Stimulated activated CD8-positive, alpha-beta memory T cell treated with anti-CD3 and anti-CD28 coated beads, Interleukin-4, amount 100 ng/mL, for 24 hours (primary cell): ENCODE data around the gene TMEM132D.
"Not testable (repeated sequence)": the region's sequence is repeated elsewhere in the genome, so short reads cannot be mapped to it uniquely, and the experiment has no call there.

ENCODE experiments used
- DNase-seq: peaks from one replicate; pipeline ENCODE4 v3.0.0-alpha.2; 2020; ENCODE audit warnings: low read depth

The TMEM132D gene

DNA sequence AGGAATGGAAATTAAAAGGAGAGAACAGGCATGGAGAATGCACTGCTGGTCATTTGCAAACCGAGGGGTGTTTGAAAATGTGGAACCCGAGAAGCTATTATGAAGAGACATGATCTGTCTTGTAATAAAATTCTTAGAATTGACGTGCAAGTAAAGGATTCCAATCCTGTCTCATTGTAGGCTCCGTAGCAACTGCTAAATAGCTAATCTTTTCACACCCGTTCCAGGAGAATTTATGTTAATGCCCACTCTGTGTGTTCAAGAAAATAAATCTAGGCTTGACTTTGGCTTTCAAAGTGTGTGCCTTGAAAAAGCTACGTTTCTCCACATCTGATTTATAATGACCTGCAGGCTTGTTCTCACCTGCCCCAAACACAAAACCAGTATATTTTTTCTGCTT lies 669.6 kb downstream of the TMEM132D start:
- DNase-seq, result no peak

DNA sequence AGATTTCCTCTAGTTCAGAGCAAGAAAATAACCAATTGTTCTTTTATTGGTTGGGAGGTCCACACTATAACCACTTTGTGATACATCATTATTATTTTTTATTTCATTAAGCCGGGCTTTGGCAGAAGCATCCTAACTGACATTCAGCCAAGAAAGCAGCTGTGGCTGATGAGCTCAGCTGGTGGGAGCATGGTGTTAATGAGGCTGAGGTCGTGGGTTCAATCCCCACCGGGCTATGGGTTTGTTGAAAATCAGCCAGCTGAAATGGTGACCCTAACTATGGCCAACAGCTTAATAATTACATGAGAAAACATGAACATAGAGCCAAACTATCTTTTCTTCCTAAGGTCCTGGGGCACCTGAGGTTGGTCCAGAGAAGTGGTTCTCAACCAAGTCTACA lies 672.3 kb downstream of the TMEM132D start:
- no peak for DNase-seq

DNA sequence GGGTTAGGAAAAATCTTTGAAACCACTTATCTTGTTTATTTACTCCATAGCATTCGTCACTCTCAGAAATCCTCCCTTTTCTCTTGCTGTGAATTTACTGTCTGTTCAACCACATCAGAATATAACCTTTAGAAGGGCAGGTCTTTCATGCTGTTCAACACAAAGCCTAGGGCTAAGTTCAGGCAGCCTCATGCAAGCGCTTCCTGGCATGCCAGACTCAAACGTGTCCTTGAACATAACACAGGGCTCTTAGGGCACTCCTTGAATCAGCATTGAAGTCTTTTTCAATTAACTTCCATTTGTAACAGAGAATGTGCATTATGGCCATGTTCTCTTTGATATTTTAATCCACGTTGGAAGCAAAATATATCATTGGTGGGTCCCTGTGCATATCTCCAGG lies 672.8 kb downstream of the TMEM132D start:
- no peak for DNase-seq

DNA sequence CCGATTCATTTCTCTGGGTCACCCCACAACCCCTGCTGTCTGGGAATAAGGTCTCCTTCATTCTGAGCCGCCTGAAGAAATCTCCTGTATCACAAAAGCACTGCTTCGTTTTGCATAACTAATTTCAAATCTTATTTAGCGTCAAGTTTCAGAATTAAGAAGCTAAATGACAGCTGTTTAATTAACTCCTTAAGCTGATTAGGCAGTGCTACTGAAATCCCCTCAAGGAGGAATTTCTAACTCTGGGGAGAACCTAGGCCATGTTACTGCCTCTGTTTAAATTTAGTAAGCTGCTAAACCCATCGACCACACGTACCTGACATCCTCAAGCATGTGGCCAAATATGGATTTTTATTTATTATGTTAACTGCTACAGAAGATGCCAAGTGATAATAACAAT lies 677.0 kb downstream of the TMEM132D start:
- no peak for DNase-seq

DNA sequence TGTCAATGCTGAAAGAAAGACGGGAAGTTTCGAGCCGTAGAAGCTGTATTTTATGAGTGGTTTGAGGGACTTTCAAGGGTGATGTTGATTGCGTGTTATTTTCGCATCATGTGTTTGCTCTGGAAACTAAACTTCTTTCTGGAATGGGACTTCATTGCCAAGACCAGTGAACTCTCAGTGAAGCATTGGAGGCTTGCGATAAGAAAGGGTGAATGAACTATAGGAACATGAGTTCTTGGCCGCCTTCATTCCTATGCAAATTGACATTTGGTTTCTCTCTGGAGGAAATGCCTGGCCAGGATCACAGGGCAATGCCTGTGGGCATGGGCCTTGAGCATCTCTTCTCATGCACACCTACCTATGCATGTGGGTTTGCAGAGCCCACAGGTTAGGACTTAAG lies 677.8 kb downstream of the TMEM132D start:
- no peak for DNase-seq

DNA sequence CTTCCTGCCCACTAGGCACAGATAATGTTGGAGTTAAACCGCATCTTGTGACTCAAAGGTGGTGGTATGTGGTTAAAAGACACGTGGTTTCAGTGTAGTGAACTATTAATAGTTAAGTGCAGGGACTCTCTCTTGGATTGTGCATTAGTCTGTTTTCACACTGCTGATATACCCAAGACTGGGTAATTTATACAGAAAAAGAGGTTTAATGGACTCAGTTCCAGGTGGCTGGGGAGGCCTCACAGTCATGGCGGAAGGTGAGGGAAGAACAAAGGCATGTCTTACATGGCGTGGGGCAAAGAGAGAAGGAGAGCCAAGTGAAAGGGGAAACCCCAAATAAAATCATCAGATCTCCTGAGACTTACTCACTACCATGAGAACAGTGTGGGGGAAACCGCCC lies 688.3 kb downstream of the TMEM132D start:
- DNase-seq, result no peak

DNA sequence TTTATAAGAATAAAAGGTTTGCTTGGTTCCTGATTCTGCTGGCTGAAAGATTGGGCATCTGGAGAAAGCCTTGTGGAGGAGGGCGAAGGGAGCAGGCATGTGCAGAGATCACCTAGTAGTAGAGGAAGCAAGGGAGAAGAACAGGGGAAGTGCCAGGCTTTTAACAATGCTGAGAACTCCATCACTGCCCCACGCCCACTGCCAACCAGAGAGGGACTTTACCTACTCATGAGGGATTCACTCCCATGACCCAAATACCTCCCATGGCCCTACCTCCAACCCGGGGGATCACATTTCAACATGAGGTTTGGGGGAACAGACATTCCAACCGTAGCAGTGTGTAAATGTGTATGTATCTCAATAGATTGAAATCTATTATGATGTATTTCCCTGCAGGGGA lies 690.3 kb downstream of the TMEM132D start:
- DNase-seq, result no peak

DNA sequence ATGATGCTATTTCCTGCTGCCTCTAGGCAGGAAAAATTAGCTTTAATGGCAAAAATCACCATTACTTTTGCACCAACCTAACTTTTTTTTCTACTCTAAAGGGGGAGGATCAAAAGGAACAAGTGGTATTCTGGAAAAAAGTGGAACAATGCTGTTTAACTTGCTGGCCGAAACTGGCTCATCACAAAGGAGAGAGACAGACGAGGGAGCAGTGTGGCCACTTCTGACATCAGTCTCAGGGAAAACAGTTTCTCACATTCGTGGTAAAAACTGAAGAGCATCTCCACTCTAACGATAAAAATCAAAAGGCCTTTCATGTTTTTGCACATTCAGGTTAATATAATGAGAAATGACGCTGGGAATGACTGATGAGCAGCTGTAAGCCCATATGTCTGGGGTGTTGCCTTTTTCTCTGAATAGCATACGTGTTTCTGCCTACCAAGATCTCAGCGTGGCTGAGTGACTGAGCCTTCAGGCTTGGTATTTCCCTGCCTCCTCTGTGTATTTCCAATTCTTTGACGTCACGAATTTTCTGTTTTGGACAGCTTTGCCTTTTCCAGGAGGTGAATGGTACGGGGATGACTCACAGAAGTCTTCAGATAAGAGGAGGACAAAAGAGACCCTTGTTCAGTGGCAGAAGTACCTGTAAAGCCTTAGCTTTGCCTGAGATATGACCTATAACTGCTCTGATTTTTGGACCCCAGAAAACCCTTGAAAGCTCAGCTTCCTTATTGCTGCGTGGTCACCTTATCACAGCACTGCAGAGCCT lies 691.8 kb downstream of the TMEM132D start:
- DNase-seq, result no peak

DNA sequence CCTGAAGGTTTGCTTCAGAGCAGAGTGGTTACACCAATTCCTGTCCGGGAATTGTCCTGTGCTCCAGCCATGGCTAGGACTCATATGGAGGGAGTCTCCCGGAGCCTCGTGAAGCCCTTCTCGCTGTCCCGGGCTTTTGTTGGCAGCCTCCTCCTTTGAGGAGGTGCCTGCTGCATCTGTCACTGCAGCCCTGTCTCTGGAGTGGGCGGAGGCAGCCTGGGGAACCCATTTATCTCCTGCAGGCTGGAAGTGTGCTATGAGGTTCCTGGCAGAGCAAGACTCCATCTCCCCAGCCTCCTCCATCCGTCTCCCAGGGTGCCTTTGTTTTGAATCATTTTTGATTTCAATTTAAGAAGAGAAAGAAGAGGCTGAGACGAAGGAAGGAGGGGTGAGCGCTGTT lies 695.3 kb downstream of the TMEM132D start:
- DNase-seq, result no peak

DNA sequence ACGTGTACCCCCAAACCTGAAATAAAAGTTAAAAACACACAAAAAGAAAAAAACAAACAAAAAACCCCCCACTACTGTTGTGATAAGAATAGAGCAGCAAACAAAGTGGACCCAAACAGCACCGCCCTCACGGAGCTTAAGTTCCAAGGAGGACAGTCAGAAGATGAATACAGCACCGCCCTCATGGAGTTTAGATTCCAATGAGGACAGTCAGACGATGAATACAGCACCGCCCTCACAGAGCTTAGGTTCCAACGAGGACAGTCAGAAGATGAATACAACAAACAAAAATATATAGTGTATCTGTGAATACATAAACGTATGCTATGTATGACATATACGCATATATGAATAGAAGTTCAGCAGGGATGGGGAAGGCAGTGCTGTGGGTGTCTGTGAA lies 696.7 kb downstream of the TMEM132D start:
- no peak for DNase-seq

DNA sequence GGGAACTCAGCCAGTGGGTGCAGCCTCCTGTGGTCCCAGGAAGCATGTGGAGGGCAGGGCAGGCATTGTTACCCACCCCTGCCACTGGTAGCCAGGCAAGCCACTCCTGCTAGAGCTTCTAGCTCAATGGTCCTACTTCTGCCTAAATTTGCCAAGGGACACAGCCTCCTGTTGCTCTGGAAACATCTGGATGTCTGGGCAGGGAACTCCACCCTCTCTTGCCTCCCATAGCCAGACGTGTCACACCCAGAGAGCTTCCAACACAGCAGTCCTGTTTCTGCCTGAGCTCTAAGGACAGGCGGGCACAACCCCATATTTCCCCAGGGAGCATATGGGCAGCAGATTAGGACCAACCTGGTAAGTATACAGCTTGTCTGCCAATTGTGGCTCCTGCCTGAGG lies 700.4 kb downstream of the TMEM132D start:
- no peak for DNase-seq

DNA sequence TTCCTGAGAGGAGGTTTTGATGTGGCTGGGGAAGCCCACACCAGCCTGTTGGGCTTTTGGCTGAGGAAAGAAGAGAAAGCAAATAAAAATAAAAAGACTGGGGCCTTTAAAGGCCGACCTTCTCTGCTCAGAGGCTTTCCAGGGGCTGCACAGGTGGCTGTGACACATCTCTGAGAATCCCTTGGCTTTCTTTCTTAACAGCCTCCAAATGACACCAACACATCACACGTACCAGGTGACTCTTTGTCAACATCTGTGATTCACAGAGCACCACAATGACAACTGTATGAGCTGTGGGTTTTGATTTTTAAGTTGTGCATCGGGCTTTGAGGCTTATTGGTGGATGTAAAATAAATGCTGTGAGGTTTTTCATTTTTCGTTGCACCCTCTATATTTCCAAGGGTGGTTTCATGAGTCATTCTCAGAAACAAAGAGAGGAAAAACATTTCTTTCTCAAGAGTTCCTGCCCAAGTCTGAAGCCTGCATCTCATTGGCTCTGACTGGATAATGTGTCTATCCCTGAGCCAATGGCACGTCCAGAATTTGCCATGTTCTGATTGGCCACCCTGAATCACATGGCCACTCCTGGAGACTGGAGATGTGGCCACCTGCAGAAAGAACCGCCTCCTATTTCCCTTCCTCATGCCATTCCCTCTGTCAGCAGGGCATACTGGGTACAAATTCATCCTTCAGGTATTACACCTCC lies 701.6 kb downstream of the TMEM132D start:
- DNase-seq, result no peak

DNA sequence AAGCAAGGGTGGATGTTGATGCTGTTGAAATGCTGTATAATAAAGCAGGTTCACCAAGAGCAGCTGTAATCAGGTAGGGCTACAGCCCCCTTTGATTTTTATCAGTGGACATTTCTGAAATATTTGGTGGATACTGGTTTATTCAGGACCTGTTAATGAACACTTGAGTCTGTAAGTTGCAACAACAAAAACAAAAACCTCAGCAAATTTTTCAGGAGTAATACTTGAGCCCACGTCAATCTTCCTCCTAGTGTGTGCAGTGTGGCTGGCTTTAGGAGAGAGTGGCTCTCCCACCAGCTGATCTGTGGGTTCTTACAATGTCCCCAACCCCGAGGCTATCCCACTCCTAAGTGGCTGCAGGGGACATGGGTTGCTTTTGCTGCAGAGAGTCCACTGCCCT lies 702.8 kb downstream of the TMEM132D start:
- no peak for DNase-seq

DNA sequence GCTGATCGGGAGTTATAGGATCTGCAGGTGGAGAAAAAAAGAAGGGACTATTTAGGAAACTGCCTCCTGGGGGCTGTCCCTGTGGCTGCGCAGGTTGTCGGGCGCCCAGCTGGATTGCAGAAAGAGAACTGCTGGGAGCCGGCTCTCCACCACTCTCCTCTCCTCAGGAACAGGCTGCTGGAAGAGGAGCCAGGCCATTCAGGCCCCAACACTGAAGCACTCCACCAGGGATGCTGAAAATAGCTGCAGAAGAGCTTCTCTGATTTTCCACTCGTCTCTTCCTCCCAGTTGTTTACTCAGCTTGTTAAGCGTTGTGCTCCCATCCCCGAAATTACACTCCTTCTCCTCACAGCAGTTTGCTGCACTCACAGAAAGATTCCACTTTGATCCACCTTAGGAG lies 703.2 kb downstream of the TMEM132D start:
- DNase-seq, result no peak

DNA sequence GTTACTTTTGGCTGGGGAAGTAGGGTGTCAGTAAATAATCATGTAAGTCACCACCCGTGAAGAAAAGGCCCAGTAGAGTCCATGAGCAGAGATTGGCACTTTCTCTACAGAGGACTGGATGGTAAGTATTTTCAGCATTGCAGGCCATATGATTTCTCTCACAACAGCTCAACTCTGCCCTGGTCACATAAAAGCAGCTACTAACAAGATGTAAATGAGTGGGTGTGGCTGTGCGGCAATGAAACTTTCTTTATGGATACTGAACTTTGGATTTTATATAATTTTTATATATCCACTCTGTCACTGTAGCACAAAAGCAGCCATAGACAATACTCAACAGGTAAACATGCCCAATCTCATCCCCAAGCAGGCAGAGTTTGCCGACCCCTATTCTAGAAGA lies 706.9 kb downstream of the TMEM132D start:
- no peak for DNase-seq

DNA sequence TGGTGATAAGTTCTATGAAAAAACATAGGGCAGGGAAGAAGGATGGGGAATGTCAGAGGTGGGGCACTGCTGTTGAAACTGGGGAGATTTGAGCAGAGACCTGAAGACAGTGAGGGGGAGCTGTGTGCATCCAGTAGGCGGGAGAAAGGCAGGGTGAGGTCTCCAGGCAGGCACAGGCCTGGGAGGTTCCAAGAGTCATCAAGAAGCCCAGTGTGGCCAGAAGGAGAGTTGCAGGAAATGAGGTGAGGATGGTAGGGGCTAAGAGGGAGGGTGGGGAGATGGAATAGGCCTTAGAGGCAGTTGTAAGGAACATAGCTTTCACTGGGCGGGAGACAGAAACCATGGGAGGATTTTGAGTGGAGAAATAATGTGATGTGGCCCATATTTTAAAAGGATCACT lies 708.7 kb downstream of the TMEM132D start:
- no peak for DNase-seq

DNA sequence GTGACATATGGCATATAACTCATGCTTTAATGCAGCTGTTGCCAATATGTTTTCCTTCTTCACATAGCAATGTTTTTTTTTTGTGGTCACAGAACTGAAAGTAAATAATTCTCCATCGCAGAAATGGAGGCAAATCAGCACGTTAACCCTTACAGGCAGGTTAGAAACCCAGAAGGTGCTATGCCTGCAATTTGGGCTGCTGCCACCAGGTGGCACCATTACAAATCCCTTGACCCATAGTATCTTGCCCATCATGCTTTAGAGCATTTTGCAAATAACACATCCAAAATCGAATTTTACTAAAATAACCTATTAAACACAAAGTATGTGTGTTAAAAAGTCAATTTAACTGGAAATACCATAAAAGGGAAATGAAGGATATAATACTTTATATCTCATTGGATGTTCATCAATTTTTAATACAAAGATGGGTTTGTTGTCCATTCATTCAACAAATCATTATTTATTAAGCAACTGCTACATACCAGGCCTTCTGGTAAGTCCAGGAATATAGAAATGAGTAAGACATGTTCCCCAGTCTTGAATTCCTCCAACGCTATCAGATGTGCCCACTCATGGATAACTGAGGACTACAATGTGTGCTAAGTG lies 710.5 kb downstream of the TMEM132D start:
- no peak for DNase-seq

DNA sequence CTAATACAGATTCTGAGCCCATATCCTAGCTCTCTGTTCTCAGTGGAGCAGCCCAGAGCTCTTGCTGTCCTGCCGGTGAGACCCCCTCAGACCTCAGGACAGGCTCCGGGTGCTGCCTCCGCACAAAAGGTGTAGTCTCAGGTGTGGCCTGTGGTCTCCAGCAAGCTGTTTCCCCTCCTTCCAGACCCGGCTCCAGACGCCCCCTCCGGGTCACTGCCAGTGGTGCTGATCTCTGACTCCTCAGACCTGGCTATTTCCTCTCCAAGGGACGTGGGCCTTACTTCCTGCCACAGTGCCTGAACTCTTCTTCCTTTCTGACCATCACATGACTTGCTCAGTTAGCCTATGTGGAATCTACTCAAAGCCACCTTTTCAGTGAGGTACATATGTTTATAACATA lies 713.0 kb downstream of the TMEM132D start:
- DNase-seq, result no peak

DNA sequence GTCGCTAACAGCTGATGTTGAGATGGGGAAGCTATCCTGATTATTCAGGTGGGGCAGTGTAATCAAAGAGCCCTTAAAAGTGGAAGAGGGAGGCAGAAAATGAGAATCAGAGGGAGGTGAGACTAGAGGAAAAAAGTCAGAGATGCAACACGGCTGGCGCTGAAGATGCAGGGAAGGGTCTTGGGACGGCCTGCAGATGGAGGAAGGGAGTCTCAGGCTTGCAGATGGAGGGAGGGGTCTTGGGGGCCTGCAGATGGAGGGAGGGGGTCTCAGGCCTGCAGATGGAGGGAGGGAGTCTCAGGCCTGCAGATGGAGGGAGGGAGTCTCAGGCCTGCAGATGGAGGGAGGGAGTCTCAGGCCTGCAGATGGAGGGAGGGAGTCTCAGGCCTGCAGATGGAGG lies 713.9 kb downstream of the TMEM132D start:
- not testable (repeated sequence) for DNase-seq

DNA sequence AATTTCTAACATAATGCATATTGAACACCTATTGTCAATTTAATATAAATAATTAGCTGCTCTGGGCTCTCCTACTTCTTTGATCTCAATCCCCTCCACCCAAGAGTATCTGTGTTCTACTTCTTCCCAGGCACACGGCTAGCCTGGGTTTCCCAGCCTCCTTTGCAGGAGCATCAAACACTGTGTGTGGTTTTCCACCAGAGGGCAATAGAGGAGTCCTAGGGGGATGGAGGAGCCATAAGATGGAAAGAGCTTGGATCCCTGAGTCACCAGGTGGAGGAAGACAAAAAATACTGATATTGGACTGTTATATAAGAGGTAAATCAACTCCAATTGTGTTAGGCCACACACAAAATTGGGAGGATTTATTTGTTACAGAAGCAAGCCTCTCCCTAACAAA lies 716.9 kb downstream of the TMEM132D start:
- DNase-seq, result no peak

DNA sequence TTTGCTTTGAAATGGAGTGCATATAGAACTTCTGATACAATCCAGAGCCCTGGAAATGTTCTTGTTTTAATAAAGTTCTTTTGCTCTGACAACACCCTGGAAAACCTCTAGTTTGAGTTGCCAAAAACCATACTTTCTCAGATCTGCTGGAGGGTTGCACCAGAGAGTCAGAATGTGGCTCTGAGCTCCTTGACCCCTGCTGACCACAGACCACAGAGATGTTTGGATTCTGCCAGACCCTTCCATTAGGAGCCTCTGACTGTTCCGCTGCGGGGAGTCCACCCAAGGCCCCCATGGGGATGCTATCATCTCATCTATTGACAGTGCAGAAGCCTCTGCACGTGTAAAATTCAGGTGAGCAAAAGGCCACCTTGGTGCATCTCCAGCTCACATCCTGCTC lies 718.0 kb downstream of the TMEM132D start:
- no peak for DNase-seq

DNA sequence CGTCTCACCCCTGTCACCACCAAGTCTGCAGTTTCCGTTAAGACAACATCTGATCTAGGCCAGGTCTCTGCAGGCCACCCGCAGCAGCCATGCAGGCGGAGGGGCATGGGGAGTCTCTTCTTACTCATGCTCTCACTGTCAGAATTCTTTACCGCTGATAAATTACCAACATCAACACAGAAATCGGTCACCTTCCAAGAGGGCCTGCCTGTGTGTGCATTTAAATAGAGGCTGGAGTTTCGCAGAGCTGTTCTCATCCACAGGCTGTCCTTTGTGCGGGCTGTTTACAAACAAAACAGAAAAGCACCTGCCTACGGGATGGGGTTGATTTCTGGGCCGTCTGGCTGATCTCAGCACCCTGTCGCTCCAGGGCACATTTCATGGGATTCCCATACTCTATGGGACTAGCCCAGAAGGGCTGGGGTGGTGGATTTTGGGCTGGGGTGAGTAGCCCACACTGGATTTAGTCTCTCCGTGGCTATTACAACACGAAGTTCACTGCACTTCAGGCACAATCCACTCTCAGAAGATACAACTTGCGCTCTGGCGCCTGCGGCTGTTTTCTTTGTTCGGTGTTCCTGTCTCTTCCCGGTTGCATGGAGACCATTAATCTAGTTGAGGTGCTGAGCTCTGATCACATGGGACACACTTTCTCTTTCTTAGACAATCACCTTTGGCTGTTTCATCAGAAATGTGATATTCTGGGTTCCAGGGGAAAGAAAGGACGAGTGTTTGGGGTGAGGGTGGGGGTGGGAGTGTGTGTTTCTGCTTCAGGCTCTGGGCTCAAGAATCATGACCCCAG lies 719.5 kb downstream of the TMEM132D start:
- no peak for DNase-seq
